Mesangial cell (primary cell): ENCODE data around the gene COX7B2. TPM values are rescaled to one million over a fixed set of nuclear protein-coding genes. Genes with fewer than 3 reads are reported as not detected.

Experiments
- total RNA-seq: library from RNA; depleted of rRNA; stranded (reverse); fragments of >200 nt; gene quantifications from 2 replicates; pipeline ENCODE4 v1.2.3, GENCODE V29; 2015

COX7B2 gene
- not detected in 2 replicates for total RNA-seq

GRCh38 chr4:46909078-46909477 is at the start of gene COX7B2:
COX7B2 (minus strand) TSS chr4:46909245; CDS start chr4:46735192, 174,053 bp downstream.

Other genes starting within 250 kb of the COX7B2 start
- not detected in 2 replicates for gene GABRA4, start 84.3 kb upstream of the COX7B2 start, total RNA-seq
- gene GABRB1, start 122.3 kb upstream of the COX7B2 start, total RNA-seq: 2.0 and 2.9 TPM in 2 replicates